GOT3 (cell line): ENCODE data around the gene ARMC8.

ENCODE experiments used
- DNase-seq: peaks from one replicate; lab custom pipeline; 2025; ENCODE audit warnings: mixed read lengths; lab: John Stamatoyannopoulos, UW

Gene ARMC8

GRCh38 chr3:138310494-138310893 lies 123.4 kb downstream of the ARMC8 start:
- DNase-seq = no peak

GRCh38 chr3:138314751-138315150 lies 127.7 kb downstream of the ARMC8 start:
- no peak for DNase-seq

- DNase-seq = no peak
Observed at GRCh38 chr3:138317687-138318086, 130.6 kb downstream of the ARMC8 start.

- no peak for DNase-seq
Observed at GRCh38 chr3:138323971-138324370, 136.9 kb downstream of the ARMC8 start.

GRCh38 chr3:138325990-138326389 lies 138.9 kb downstream of the ARMC8 start:
- DNase-seq = no peak

GRCh38 chr3:138326866-138327595 lies 139.9 kb downstream of the ARMC8 start:
- no peak for DNase-seq

- no peak for DNase-seq
Observed at GRCh38 chr3:138327831-138328230, 140.7 kb downstream of the ARMC8 start.

- DNase-seq = no peak
Observed at GRCh38 chr3:138328341-138328740, 141.2 kb downstream of the ARMC8 start.

- DNase-seq = peak; percentile 48
Observed at GRCh38 chr3:138329127-138329983, 142.3 kb downstream of the ARMC8 start, which contains the start of gene NME9. TSS of gene NME9 (minus strand) at chr3:138329851. CDS start at chr3:138329335, 516 bp downstream.

- no peak for DNase-seq
Observed at GRCh38 chr3:138329984-138330293, 142.8 kb downstream of the ARMC8 start.

- no peak for DNase-seq
Observed at GRCh38 chr3:138331143-138331894, 144.2 kb downstream of the ARMC8 start.

GRCh38 chr3:138332472-138333073 lies 145.5 kb downstream of the ARMC8 start:
- DNase-seq = no peak

GRCh38 chr3:138334608-138335007 lies 147.5 kb downstream of the ARMC8 start:
- DNase-seq = no peak

- DNase-seq = no peak
Observed at GRCh38 chr3:138336454-138336999, 149.4 kb downstream of the ARMC8 start.

- no peak for DNase-seq
Observed at GRCh38 chr3:138338244-138338643, 151.1 kb downstream of the ARMC8 start.

GRCh38 chr3:138338811-138339210 lies 151.7 kb downstream of the ARMC8 start:
- no peak for DNase-seq

GRCh38 chr3:138340511-138340910 lies 153.4 kb downstream of the ARMC8 start:
- DNase-seq = no peak

- no peak for DNase-seq
Observed at GRCh38 chr3:138344754-138345153, 157.7 kb downstream of the ARMC8 start.
